K562 (cell line): ENCODE results near the gene STK17A. TPM values are rescaled to one million over a fixed set of nuclear protein-coding genes. Genes with fewer than 3 reads are reported as not detected.

Experiments
- ATAC-seq: fragments of 200-7000 bp; cut with Tn5 transposase; 3 replicates; pipeline ENCODE4 v1.9.1; 2020; ENCODE audit warnings: moderate library complexity
- BruUV-seq: library from RNA; stranded (reverse); fragments of 400-500 nt; replicated peaks from 2 replicates; lab custom pipeline; 2021; lab: Mats Ljungman, UMichigan
- CTCF ChIA-PET: fragments of 300-600 bp; formaldehyde crosslinking; extraction: SDS; loops from one replicate; lab custom pipeline; 2021; ENCODE audit warnings: low intra/inter-chr PET ratio; lab: Yijun Ruan, JAX
- POLR2A ChIA-PET: fragments of 300-600, 350-650 bp; sonication (Branson Sonifier 250); formaldehyde crosslinking; extraction: SDS; loops from one replicate; lab custom pipeline; 2021; ENCODE audit warnings: antibody characterized with exemption, inconsistent platforms; lab: Yijun Ruan, JAX
- DNase-seq, 4 experiments: peaks; one replicate each; pipeline versions ENCODE4 v3.0.0 to v3.0.0-alpha.2; 2011 to 2018; ENCODE audit warnings: low spot score in 3 of 4, mixed read lengths in 3 of 4; ENCODE audit errors: extremely low read depth in 1 of 4
- FAIRE-seq: peaks from 2 replicates; lab custom pipeline; 2011; peaks lifted over from hg19 to GRCh38; lab: Jason Lieb, UNC
- H2AFZ ChIP-seq: 2 replicates; pipeline ENCODE4 v1.6.0; 2011; ENCODE audit warnings: low read depth, low read length, control low read depth, inconsistent platforms
- H3K27ac ChIP-seq: fragments of 200-600 bp; 3 replicates; pipeline ENCODE4 v1.8.0; 2011; ENCODE audit warnings: low read depth, mild to moderate bottlenecking, control low read depth, inconsistent platforms, low read length, moderate library complexity, mixed read lengths; ENCODE audit errors: extremely low read depth
- H3K27me3 ChIP-seq, 2 experiments: fragments of 300-600 bp in 1 of 2; 2 replicates in 1 of 2; 3 replicates in 1 of 2; pipeline versions ENCODE4 v1.6.0 to v1.8.0; 2011; ENCODE audit warnings: inconsistent platforms in 2 of 2, low read length in 2 of 2, mild to moderate bottlenecking in 1 of 2, mixed read lengths in 1 of 2, moderate library complexity in 1 of 2; ENCODE audit not compliant: control insufficient read depth in 2 of 2, insufficient read depth in 2 of 2
- H3K36me3 ChIP-seq: fragments of 300-600 bp; 3 replicates; pipeline ENCODE4 v1.8.0; 2011; ENCODE audit warnings: mild to moderate bottlenecking, low read length, inconsistent platforms; ENCODE audit not compliant: control insufficient read depth, insufficient read depth
- H3K4me1 ChIP-seq, 2 experiments: fragments of 200-600 bp in 1 of 2; replicated peaks in 1 of 2; 2 replicates in 1 of 2; 3 replicates in 1 of 2; pipeline versions ENCODE4 v1.5.1 to v1.8.0; 2011; ENCODE audit warnings: inconsistent platforms in 2 of 2, low read length in 2 of 2, mild to moderate bottlenecking in 1 of 2, mixed read lengths in 1 of 2, moderate library complexity in 1 of 2; ENCODE audit not compliant: control insufficient read depth in 2 of 2, insufficient read depth in 2 of 2
- H3K4me2 ChIP-seq: 2 replicates; pipeline ENCODE4 v1.6.1; 2011; ENCODE audit warnings: low read length, control low read depth, inconsistent platforms, mixed read lengths; ENCODE audit not compliant: insufficient read depth
- H3K4me3 ChIP-seq: fragments of 200-600 bp; sonication (generic), shearing (Covaris generic); 2 replicates; pipeline ENCODE4 v1.5.1; 2016; ENCODE audit warnings: control low read depth, inconsistent platforms
- H3K79me2 ChIP-seq: fragments of 200-600 bp; 3 replicates; pipeline ENCODE4 v1.8.0; 2011; ENCODE audit warnings: low read length, inconsistent platforms; ENCODE audit not compliant: control insufficient read depth, insufficient read depth
- H3K9ac ChIP-seq, 2 experiments: 2 replicates each; pipeline versions ENCODE4 v1.6.0 to v1.6.1; 2011; ENCODE audit warnings: low read depth in 2 of 2, low read length in 2 of 2, control low read depth in 1 of 2, inconsistent platforms in 1 of 2, mild to moderate bottlenecking in 1 of 2, mixed read lengths in 1 of 2; ENCODE audit not compliant: insufficient read depth in 1 of 2
- H3K9me1 ChIP-seq: one replicate; pipeline ENCODE4 v1.6.0; 2011; ENCODE audit warnings: inconsistent platforms, mild to moderate bottlenecking, low read length, moderate library complexity; ENCODE audit not compliant: control insufficient read depth, insufficient read depth
- H3K9me3 ChIP-seq: replicated peaks from 2 replicates; pipeline ENCODE4 v1.5.1; 2011; ENCODE audit warnings: low read depth, low read length, inconsistent platforms; ENCODE audit not compliant: control insufficient read depth, insufficient read depth
- H4K20me1 ChIP-seq: replicated peaks from 2 replicates; pipeline ENCODE4 v1.6.1; 2011; ENCODE audit warnings: low read length, inconsistent platforms, mixed read lengths; ENCODE audit not compliant: control insufficient read depth, insufficient read depth
- CEBPG ChIP-seq, 3 experiments: fragments of 200-800 bp in 1 of 3; sonication (Bioruptor generic) in 1 of 3; sonication (generic) in 1 of 3; formaldehyde crosslinking in 1 of 3; IDR thresholded peaks in 2 of 3; conservative IDR thresholded peaks in 1 of 3; 2 replicates each; pipeline versions ENCODE4 v1.6.1 to v1.8.0; 2016 to 2022; ENCODE audit warnings: missing compliant biosample characterization in 2 of 3, missing genetic modification characterization in 2 of 3, mild to moderate bottlenecking in 1 of 3, missing genetic modification reagents in 1 of 3
- ESRRA ChIP-seq: fragments of 450-650 bp; IDR thresholded peaks from 2 replicates; pipeline ENCODE4 v1.6.1; 2014; ENCODE audit warnings: low read depth, mild to moderate bottlenecking, moderate library complexity, borderline replicate concordance
- HES1 ChIP-seq: fragments of 450-650 bp; IDR thresholded peaks from 2 replicates; pipeline ENCODE4 v1.6.1; 2016; ENCODE audit warnings: low read depth, mild to moderate bottlenecking, moderate library complexity
- HSF4 ChIP-seq: fragments of 250-450 bp; sonication (Bioruptor Pico); IDR thresholded peaks from 2 replicates; pipeline ENCODE4 v2.1.2; 2022; ENCODE audit warnings: mild to moderate bottlenecking, moderate library complexity, borderline replicate concordance
- KLF13 ChIP-seq: fragments of 450-650 bp; IDR thresholded peaks from 2 replicates; pipeline ENCODE4 v1.6.1; 2016; ENCODE audit warnings: missing genetic modification characterization, low read depth, mild to moderate bottlenecking, missing compliant biosample characterization, moderate library complexity, borderline replicate concordance
- MCM3 ChIP-seq: fragments of 450-650 bp; IDR thresholded peaks from 2 replicates; pipeline ENCODE4 v1.6.1; 2016
- MXD1 ChIP-seq: fragments of 250-450 bp; sonication (Bioruptor Pico); IDR thresholded peaks from 2 replicates; pipeline ENCODE4 v1.8.0; 2021; ENCODE audit warnings: borderline replicate concordance, mild to moderate bottlenecking, moderate library complexity; ENCODE audit not compliant: poor library complexity, severe bottlenecking
- NRF1 ChIP-seq, 2 experiments: fragments of 450-650 bp; IDR thresholded peaks in 1 of 2; conservative IDR thresholded peaks in 1 of 2; 2 replicates each; pipeline ENCODE4 v1.6.1; 2014; ENCODE audit warnings: mild to moderate bottlenecking in 2 of 2
- POLR2AphosphoS5 ChIP-seq: IDR thresholded peaks from 2 replicates; pipeline ENCODE4 v1.6.1; 2011; ENCODE audit warnings: mild to moderate bottlenecking, low read depth, low read length, moderate library complexity; ENCODE audit not compliant: control insufficient read depth, insufficient read depth
- SMARCE1 ChIP-seq: fragments of 450-650 bp; IDR thresholded peaks from 2 replicates; pipeline ENCODE4 v1.7.1; 2016; ENCODE audit warnings: mild to moderate bottlenecking
- SNIP1 ChIP-seq: fragments of 450-650 bp; IDR thresholded peaks from 2 replicates; pipeline ENCODE4 v1.7.1; 2017; ENCODE audit warnings: low read depth, mild to moderate bottlenecking
- ZBTB7A ChIP-seq: IDR thresholded peaks from 2 replicates; pipeline ENCODE4 v1.6.1; 2011; ENCODE audit warnings: low read depth, mild to moderate bottlenecking, low read length, moderate library complexity, borderline replicate concordance; ENCODE audit not compliant: control insufficient read depth
- ZNF431 ChIP-seq: sonication (generic); formaldehyde crosslinking; IDR thresholded peaks from 2 replicates; pipeline ENCODE4 v1.8.0; 2022; ENCODE audit warnings: mild to moderate bottlenecking, missing genetic modification reagents
- ZNF639 ChIP-seq, 2 experiments: fragments of 200-800 bp in 1 of 2; sonication (Bioruptor generic) in 1 of 2; sonication (generic) in 1 of 2; formaldehyde crosslinking in 1 of 2; IDR thresholded peaks in 1 of 2; conservative IDR thresholded peaks in 1 of 2; 2 replicates each; pipeline versions ENCODE4 v1.5.0 to v1.6.1; 2016 to 2020; ENCODE audit warnings: missing compliant biosample characterization in 1 of 2, missing genetic modification characterization in 1 of 2, missing genetic modification reagents in 1 of 2
- ZZZ3 ChIP-seq: fragments of 450-650 bp; IDR thresholded peaks from 2 replicates; pipeline ENCODE4 v1.6.1; 2016; ENCODE audit warnings: antibody characterized with exemption, mild to moderate bottlenecking, moderate library complexity
- WGBS: fragments of 100-300 bp; shearing (Covaris generic); methylation state at CpG from one replicate; pipeline ENCODE4 v1.1.6; 2016; ENCODE audit warnings: low coverage, mixed read lengths; ENCODE audit not compliant: insufficient coverage; ENCODE audit errors: missing lambda C conversion rate; 5-methylcytosine and 5-hydroxymethylcytosine counted together
- in situ Hi-C: fragments of 300-500 bp; cut with MboI; formaldehyde crosslinking; loops from 4 replicates; pipeline ENCODE4 v1.15.0; 2018; ENCODE audit warnings: inconsistent platforms, mixed read lengths
- intact Hi-C: fragments of 100-400 bp; cut with micrococcal nuclease; formaldehyde crosslinking; loops from 2 replicates; pipeline ENCODE4 v1.14.2; 2022
- polyA plus RNA-seq, 8 experiments: library from polyadenylated mRNA; depleted of rRNA in 4 of 8; stranded (reverse) in 5 of 8; unstranded in 3 of 8; fragments of >200 nt; fragmentation: Nextera tagmentation in 2 of 8; fragmentation: Illumina TruSeq in 1 of 8; extraction: Ambion mirVana in 2 of 8; extraction: Trizol in 1 of 8; gene quantifications; 2 replicates each; pipeline versions ENCODE4 v1.2.1 to v1.2.3, GENCODE V29; 2011 to 2014; ENCODE audit warnings: inconsistent platforms in 1 of 8, missing spikeins in 1 of 8
- total RNA-seq, 7 experiments: library from RNA; depleted of rRNA in 6 of 7; stranded (reverse); fragments of >200 nt in 6 of 7; fragmentation: Illumina TruSeq in 2 of 7; extraction: Trizol in 2 of 7; gene quantifications; 2 replicates each; pipeline versions ENCODE4 v1.2.1 to v1.2.3, GENCODE V29; 2011 to 2021; ENCODE audit warnings: low replicate concordance in 1 of 7
- TF ChIP-seq, protein P1 (sequence below): sonication (generic); formaldehyde crosslinking; IDR thresholded peaks from 2 replicates; pipeline ENCODE4 v1.8.0; 2022; ENCODE audit warnings: mild to moderate bottlenecking, missing genetic modification reagents

STK17A gene
- total and polyA plus RNA-seq, 9 of the 15 experiments (the other 6 are each of a cell fraction or from before 2014, with no cell fraction given): 3.4 to 16.3 (median 13.2) TPM

- TF ChIP-seq ZBTB7A (no peak), SMARCE1 (no peak), ESRRA (no peak), NRF1 (conservative IDR thresholded peaks at IDR 0.05 in 1 of 2, IDR thresholded peaks at IDR 0.05 in 1 of 2) (no peak), ZZZ3 (no peak), ZNF431 (CRISPR knock-in tag) (no peak), SNIP1 (no peak), KLF13 (tag) (no peak), POLR2AphosphoS5 (no peak), CEBPG (CRISPR knock-in tag; IDR thresholded peaks at IDR 0.05) (no peak), CEBPG (tag; conservative IDR thresholded peaks at IDR 0.05 in 1 of 2, IDR thresholded peaks at IDR 0.05 in 1 of 2) (no peak)
- TF ChIP-seq, protein P1, sequence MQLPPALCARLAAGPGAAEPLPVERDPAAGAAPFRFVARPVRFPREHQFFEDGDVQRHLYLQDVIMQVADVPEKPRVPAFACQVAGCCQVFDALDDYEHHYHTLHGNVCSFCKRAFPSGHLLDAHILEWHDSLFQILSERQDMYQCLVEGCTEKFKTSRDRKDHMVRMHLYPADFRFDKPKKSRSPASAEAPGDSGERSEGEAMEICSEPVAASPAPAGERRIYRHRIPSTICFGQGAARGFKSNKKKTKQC (CRISPR knock-in tag): no peak
Measured at GRCh38 chr7:43546231-43546630, 36.7 kb upstream of the STK17A start (continued).

GRCh38 chr7:43550427-43550826 lies 32.5 kb upstream of the STK17A start:
- DNase-seq (no peak), FAIRE-seq (no peak), ATAC-seq (no peak)
- H3K4me3 ChIP-seq: no peak overlapping the region
- H3K27me3 ChIP-seq: peaks cover 29 to 54% of the 10 kb centered on the region in 2 experiments
- no peak overlapping the region for H3K4me2 ChIP-seq
- H3K27ac ChIP-seq: no peak overlapping the region
- no TSS peak for BruUV-seq
- no peaks in the 10 kb centered on the region for H3K9me3 ChIP-seq
- CTCF ChIA-PET: no interaction called here
- no peaks in the 10 kb centered on the region for H4K20me1 ChIP-seq
- in situ Hi-C loops (no loop called here), intact Hi-C loops (no loop called here)
- H3K4me1 ChIP-seq: peaks cover 0 to 3% of the 10 kb centered on the region in 2 experiments; a peak in 1 of 5 replicates
- no peaks in the 10 kb centered on the region for H3K36me3 ChIP-seq
- no peaks in the 10 kb centered on the region for H3K9me1 ChIP-seq
- H3K9ac ChIP-seq: no peak overlapping the region
- POLR2A ChIA-PET: interaction anchor here (0.6 to 0.8 kb wide), 2 partner anchors 13 to 18 kb away, joined by 4 read pairs; no protein-coding TSS in a partner anchor
- 12% methylated on average over 16 of the region's 16 CpGs for WGBS
- H3K79me2 ChIP-seq: no peaks in the 10 kb centered on the region
- H2AFZ ChIP-seq: no peak overlapping the region
- TF ChIP-seq HES1: no peak
- TF ChIP-seq MCM3: no peak
- no peak for TF ChIP-seq HSF4 (CRISPR knock-in tag)
- no peak for TF ChIP-seq MXD1
- TF ChIP-seq ZNF639 (CRISPR knock-in tag; conservative IDR thresholded peaks at IDR 0.05 in 1 of 2, IDR thresholded peaks at IDR 0.05 in 1 of 2): no peak
